Activated CD4-positive, alpha-beta T cell treated with anti-CD3 and anti-CD28 coated beads, Interleukin-10, Interleukin-2, amounts not matched to agents 100 ng/mL and 50 ng/mL, durations not matched to agents 16 hours and 8 hours (primary cell): ENCODE results near the gene OBSCN.

Source experiments
- DNase-seq: peaks from one replicate; pipeline ENCODE4 v3.0.0-alpha.2; 2020

The OBSCN gene

GRCh38 chr1:228207851-228208821 is at the start of gene OBSCN:
Gene OBSCN, plus strand, starts transcription at chr1:228208044. Its CDS starts 3,740 bp downstream, at chr1:228211784.
- DNase-seq = no peak

DNA sequence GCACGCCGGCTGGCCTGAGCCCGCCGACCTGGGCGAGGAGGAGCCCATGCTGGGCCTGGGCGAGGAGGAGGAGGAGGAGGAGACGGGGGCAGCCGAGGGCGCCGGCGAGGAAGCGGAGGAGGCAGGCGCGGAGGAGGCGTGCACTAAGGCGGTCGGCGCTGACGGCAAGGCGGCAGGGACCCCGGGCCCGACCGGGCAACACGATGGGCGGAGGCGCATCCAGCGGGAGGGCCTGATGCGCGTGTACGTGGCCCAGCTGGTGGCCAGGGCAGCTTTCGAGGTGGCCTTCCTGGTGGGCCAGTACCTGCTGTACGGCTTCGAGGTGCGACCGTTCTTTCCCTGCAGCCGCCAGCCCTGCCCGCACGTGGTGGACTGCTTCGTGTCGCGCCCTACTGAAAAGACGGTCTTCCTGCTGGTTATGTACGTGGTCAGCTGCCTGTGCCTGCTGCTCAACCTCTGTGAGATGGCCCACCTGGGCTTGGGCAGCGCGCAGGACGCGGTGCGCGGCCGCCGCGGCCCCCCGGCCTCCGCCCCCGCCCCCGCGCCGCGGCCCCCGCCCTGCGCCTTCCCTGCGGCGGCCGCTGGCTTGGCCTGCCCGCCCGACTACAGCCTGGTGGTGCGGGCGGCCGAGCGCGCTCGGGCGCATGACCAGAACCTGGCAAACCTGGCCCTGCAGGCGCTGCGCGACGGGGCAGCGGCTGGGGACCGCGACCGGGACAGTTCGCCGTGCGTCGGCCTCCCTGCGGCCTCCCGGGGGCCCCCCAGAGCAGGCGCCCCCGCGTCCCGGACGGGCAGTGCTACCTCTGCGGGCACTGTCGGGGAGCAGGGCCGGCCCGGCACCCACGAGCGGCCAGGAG is 49.5 kb upstream of the OBSCN start:
- DNase-seq = no peak

DNA sequence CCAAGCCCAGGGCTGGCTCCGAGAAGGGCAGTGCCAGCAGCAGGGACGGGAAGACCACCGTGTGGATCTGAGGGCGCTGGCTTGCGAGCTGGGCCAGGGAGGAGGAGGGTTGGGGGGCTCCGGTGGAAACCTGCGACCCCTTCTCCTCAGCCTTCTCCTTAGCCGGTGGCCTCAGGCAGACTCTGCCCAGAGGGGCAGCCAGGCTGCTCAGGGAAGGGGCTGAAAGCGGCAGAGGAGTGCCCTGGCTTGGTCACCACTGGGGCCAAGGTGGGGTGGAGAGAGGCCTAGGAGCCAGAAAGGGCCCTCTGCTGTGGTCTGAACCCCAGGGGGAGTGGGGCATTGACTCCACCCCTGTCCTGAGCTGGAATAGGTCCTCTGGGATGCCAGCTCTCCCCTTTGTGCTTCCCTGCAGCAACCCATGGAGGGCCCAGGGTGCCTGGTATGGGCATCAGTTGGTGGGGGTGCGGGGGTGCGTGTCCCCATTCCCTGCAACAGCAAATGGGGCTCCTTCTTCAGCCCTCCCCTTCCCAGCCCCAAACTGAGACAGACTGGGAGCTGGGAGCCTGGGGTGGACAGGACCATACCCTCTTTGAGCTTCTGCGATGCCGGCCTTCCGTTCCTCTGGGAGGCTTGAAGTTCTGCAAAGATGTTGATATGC is 48.7 kb upstream of the OBSCN start:
- DNase-seq = no peak

GRCh38 chr1:228160201-228160761 is 47.6 kb upstream of the OBSCN start:
- no peak for DNase-seq

DNA sequence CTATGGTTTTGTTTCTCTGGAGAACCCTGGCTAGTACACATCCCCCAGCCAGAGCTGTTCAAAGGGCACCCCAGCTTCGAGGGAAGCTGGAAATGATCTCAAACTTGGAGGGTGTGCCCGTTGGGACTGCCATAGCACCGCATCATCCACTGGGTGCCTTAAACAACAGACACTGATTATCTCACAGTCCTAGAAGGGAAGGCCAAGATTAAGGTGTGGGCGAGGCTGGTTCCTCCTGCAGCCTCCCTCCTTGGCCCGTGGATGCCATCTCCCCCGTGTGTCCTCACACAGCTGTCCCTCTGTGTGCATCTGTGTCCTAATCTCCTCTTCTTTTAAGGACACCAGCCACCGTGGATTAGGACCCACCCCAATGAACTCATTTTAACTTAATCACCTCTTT is 46.5 kb upstream of the OBSCN start:
- DNase-seq = no peak

- DNase-seq = no peak
These were observed 46.0 kb upstream of the OBSCN start for GRCh38 chr1:228161866-228162265.

GRCh38 chr1:228162286-228163006 is 45.4 kb upstream of the OBSCN start:
- DNase-seq = no peak

DNA sequence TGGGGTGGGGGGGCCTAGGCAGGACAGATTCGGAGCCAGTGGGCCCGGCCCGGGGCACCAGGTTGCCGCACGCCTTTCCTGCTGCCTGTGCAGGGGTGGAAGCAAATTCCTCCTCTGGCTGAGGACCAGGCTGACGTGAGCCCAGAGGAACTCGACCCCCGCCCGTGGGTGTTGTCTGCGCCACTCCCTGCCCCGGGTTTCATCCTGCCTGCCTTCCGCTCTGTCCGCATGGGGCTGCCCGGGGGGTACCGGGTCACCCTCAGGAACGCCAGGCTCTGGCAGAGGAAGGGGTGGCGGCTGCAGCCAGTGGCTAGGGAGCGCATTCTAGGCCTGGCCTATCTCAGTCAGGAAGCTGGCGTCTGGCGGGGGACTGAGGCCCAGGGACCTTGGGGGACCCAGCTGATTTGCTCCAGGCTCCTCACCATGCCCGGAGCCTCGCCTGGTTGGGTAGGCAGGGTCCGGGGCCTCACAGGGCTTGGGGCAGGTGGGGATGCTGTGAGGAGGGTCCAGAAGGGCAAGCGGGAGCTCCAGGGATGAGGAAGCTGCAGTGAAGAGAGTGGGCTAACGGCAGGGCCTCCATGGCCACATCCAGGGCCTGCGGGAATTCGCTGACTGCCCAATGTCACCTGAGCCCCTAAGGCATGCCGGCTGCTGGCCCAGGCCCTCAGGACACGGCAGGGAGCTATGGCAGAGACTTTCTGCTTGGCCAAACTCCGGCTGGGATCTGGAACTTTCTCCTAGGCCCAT is 44.7 kb upstream of the OBSCN start:
- no peak for DNase-seq

DNA sequence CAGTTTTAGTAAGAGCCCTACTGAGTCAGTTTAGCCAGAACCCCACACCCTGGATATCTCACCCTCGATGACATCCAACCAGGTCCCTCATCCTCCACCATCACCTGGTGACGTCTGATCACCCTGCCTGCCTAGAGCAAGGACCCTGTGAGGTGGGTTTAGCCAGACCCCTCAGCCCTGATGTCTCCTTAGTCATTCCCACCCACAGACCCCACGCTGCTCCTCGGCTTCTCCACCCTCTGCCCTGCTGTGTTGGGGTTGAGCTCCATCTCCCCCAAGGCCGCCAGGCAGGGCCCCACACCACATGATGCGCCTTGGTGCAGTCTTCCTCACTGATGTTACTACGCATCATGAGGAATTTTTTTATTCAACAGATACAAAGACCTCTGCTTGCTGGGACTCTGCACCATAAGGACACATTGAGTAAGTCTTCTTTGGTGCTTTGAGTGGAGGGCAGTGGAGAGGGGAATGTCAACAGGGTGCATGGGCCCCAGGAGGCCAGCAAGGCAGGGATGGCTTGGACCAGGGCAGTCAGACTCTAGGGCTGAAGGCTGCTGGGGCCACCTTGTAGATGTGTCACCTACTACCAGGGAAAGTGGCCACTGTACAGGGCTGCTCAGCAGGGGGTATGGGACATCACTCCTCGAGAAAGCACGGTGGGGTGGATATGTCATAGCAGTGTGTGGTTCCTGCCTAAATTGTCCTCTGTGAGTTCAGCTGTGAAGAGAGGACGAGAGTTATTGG is 43.9 kb upstream of the OBSCN start:
- DNase-seq = no peak

GRCh38 chr1:228164561-228165371 is 43.1 kb upstream of the OBSCN start:
- DNase-seq = no peak

- DNase-seq = peak; percentile 100
These were observed 42.3 kb upstream of the OBSCN start, which contains the start of gene IBA57 for GRCh38 chr1:228165372-228166169. Gene IBA57, plus strand, starts transcription at chr1:228165804. Its CDS starts 13 bp downstream, at chr1:228165817.

DNA sequence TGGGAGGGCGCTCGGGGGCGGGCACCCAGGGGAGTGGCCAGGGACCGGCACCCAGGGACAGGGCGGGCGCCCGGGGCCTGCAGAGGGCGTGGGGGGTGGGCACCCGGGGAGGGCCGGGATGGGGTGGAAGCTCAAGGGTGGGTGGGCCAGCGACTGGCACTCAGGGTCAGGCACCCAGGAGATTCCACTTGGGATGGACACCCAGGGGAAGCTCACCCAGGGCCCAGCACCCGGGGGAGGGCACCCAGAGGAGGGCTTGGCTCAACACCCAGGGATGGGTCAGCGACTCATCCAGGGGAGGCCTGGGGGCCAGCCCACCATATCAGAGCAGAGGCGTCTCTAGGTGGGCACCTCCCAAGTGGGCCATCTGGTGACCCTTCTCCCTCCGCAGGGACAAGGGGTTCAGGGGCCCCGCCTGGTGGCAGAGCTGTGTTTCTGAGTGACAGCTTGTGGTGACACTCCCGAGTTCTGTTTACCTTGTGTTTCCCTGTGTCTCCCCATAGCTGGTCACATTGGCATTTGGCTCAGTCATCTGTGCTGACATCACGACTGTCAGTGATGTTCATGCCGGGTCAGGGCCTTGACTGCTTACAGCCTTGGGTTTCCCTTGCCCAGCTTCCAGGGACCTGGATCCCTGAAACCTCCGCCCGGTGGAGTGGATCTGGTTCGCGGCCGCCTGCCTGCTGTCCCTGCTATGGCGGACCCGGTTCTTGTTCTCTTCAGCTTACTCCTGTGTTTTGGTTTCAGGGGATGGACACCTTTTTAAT is 41.5 kb upstream of the OBSCN start:
- peak; percentile 56 for DNase-seq

DNA sequence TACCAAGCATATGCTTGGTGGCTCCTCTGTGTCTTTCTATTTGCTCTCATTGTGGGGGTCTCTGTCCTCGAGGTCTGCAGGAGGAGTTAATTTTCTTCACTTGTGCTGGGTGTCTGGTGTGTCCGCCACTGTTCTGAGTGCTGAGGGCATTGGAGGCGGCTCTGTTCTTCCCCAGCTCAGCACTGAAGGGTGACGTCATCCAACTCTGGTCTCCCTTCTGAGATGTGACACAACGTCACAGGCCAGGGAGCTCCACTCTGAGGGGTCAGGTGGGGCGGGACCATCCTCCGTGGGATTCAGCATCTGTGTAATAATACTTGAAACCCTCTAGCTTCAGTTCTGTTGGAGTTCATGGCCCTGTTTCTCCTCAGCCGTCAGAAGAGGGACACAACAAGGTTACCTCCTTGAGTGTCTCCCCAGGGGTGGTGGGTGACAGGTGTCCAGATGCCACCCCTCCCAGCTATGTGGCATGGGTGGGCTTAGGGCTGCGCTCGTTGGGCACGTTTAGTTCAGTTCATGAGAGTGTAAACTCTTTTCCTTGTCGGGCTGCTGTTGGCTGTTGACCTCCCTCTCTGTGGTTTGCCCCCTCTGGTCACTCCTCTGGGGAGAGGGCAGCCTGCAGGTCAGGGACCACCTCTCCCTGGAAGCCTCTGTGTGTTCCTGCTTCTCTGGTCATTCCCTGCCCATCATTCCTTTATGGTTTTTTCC is 39.1 kb upstream of the OBSCN start:
- DNase-seq = no peak

DNA sequence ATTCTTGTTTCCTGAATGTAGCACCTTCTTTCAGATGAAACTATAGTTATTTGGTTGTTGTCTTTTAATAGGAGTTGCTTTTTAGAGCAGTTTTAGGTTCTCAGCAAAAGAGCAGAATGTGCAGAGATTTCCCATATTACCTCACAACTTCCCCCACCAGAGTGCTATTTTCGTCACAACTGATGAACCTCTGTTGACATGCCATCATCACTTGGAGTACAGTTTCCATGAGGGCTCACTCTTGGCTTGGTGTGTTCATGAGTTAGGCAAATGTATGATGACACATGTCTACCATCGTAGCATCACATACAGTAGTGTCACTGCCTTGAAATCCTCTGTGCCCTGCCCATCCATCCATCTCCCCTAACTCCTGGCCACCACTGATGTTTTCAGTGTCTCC is 38.5 kb upstream of the OBSCN start:
- DNase-seq = no peak

DNA sequence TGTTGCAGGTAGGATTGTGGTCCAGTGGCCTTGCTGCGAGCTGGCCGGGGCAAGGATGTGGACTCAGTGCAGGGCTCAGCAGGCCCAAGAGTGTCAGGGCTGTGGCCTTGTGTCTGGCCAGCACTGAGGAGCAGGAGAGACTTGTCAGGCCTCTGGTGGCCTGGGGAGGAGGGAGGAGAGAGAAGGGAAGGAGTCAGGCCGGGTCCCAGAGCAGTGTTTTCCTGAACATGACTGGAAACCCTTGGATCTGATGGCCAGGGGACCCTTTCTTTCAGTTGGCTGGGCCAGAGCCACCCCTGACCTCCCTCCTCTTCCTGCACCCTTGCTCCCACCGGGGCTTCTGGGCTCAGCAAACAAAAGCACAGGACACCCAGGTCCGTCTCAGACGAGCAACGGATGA is 37.2 kb upstream of the OBSCN start:
- no peak for DNase-seq

GRCh38 chr1:228171221-228171891 is 36.5 kb upstream of the OBSCN start:
- no peak for DNase-seq
